ENCODE measurements around the gene CDK18. TPM values are rescaled to one million over a fixed set of nuclear protein-coding genes. Genes with fewer than 3 reads are reported as not detected.

The CDK18 gene
- 0.36 and 0.38 TPM in 2 replicates for polyA plus RNA-seq (2011; rRNA removed)
- polyA minus RNA-seq (2011; rRNA and poly(A)+ RNA removed), result 0.35 and 0.97 TPM in 2 replicates

DNA sequence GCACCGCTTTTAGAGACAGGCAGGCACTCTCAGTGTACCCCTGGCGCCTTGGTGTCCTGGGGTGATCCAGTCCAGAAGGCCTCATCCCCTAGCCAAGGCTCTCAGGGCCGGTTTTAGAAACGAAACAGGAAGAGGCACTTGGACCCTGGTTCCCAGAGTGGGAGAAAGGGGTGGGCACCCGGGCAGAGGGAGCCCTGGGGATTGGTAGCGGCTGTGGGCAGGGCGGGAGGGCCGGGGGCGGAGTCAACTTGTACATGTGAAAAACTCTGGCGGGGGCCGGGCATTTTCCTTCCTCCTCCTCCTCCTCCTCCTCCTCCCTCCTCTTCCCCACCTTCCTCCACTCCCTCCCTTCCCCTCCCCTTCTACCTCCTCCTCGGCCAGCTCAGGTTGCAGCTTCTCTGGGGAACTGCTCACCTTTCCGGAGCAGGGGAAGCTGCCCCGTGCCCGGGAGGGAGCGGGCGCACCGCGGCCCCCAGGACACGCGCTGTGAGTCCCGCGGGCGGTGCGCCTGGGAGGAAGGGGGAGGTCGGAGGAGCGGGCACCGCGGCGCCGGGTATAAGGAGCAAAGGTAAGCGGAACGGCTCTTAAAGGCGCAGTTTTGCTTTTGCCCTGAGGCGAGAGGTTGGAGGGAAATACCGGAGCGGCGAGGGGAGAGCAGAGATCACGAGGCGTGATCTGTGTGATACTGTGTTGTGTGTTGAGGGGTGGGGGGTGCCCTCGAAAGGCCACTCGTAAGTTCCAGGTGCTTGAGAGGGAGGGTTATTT is at the start of gene CDK18:
Gene CDK18, plus strand, starts transcription at position 359 of the 765 bp plus-strand sequence. CDS start 18,499 bp downstream, outside the sequence.
- DNase-seq (ENCODE audit: low read depth, low spot score), result no peak
- ChIA-PET CTCF (interaction anchor here (1.0 kb wide), 2 partner anchors 19 to 151 kb away, joined by 3 read pairs; no protein-coding TSS in a partner anchor), POLR2A (no interaction called here)
- TF ChIP-seq, protein P1, sequence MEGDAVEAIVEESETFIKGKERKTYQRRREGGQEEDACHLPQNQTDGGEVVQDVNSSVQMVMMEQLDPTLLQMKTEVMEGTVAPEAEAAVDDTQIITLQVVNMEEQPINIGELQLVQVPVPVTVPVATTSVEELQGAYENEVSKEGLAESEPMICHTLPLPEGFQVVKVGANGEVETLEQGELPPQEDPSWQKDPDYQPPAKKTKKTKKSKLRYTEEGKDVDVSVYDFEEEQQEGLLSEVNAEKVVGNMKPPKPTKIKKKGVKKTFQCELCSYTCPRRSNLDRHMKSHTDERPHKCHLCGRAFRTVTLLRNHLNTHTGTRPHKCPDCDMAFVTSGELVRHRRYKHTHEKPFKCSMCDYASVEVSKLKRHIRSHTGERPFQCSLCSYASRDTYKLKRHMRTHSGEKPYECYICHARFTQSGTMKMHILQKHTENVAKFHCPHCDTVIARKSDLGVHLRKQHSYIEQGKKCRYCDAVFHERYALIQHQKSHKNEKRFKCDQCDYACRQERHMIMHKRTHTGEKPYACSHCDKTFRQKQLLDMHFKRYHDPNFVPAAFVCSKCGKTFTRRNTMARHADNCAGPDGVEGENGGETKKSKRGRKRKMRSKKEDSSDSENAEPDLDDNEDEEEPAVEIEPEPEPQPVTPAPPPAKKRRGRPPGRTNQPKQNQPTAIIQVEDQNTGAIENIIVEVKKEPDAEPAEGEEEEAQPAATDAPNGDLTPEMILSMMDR (IDR thresholded peaks at IDR 0.05; ENCODE audit: low read depth, low read length), result no peak
- Histone ChIP-seq H3K27me3 (ENCODE audit: control insufficient read depth, insufficient read depth, low read length) (peaks cover 54% of the 10 kb centered on the region), H3K9me3 (ENCODE audit: control insufficient read depth, insufficient read depth, low read length) (no peaks in the 10 kb centered on the region), H3K4me3 (ENCODE audit: low read depth, low read length) (peak within 1 kb of the TSS; percentile 57), H3K27ac (ENCODE audit: low read depth, low read length) (no peak within 1 kb of the TSS)

DNA sequence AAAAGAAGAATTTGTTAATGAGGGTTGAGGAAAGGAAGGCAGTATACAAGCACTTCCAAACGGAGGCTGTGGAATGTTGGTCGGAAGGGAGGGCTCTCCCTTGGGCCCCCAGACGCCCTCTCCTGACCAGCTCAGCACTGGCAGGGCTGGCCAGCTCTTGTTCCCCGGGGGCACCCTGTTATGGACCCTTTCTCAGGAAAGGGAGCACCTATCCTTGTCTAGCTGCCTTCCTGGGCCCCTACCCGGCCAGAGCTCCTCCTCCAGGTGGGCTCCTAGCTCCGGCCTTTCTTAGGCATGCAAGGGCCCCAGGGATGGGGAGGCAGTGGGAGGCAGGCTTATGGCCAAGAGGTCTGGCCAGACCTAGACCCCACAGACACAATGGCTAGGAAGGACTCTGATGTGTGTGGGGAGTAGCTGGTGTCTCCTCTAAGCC is 49.5 kb upstream of the CDK18 start:
- CTCF ChIA-PET, result interaction anchor here (0.8 to 1.0 kb wide), 3 partner anchors 16 to 101 kb away, joined by 3 to 6 read pairs (median 4); no protein-coding TSS in a partner anchor
- TF ChIP-seq, protein P1 (IDR thresholded peaks at IDR 0.05; ENCODE audit: low read depth, low read length), result no peak
- DNase-seq (ENCODE audit: low read depth, low spot score), result no peak
- Histone ChIP-seq H3K27ac (ENCODE audit: low read depth, low read length) (no peak overlapping the region), H3K4me3 (ENCODE audit: low read depth, low read length) (no peak overlapping the region), H3K9me3 (ENCODE audit: control insufficient read depth, insufficient read depth, low read length) (no peaks in the 10 kb centered on the region; the same call in 1 of the 2 replicates), H3K27me3 (ENCODE audit: control insufficient read depth, insufficient read depth, low read length) (peaks cover 72% of the 10 kb centered on the region)
- POLR2A ChIA-PET, result no interaction called here

- H3K4me3 ChIP-seq (ENCODE audit: low read depth, low read length), result no peak within 1 kb of the TSS
- TF ChIP-seq, protein P1 (IDR thresholded peaks at IDR 0.05; ENCODE audit: low read depth, low read length), result no peak
- ChIA-PET POLR2A (no interaction called here), CTCF (interaction anchor here (0.9 to 3.0 kb wide), 2 partner anchors 25 to 102 kb away, joined by 3 to 9 read pairs; no protein-coding TSS in a partner anchor)
- peaks cover 68% of the 10 kb centered on the region for H3K27me3 ChIP-seq (ENCODE audit: control insufficient read depth, insufficient read depth, low read length)
- no peak within 1 kb of the TSS for H3K27ac ChIP-seq (ENCODE audit: low read depth, low read length)
- DNase-seq (ENCODE audit: low read depth, low spot score), result no peak
- no peaks in the 10 kb centered on the region; the same call in 1 of the 2 replicates for H3K9me3 ChIP-seq (ENCODE audit: control insufficient read depth, insufficient read depth, low read length)
These were observed 48.7 kb upstream of the CDK18 start, which contains the start of gene BLACAT1 for GRCh38 chr1:205455581-205456382. BLACAT1 (minus strand) TSS chr1:205456045.

DNA sequence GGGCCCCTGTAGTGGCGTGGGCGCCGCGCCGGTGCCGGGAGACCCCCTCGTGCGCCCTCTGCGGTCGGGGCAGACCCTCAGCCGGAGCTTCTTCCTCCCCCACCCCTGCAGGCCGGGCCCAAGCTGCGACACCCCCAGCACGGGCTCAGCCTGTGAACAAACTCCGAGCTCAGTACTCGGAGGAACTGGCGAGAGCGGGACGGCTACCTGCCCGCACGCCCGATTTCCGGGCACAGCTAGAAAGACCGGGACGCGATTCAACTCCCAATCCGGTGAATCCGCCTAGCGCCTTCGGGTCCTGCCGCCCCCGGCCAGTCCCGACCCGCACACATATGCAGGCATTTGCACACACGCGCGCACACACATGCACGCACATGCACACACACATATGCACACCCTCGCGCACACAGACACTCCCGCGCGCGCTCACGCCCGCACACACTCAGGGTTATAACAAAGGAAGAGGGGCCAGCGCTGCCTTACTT is 48.0 kb upstream of the CDK18 start:
- Histone ChIP-seq H3K27me3 (ENCODE audit: control insufficient read depth, insufficient read depth, low read length) (peaks cover 73% of the 10 kb centered on the region), H3K27ac (ENCODE audit: low read depth, low read length) (no peak overlapping the region), H3K4me3 (ENCODE audit: low read depth, low read length) (no peak overlapping the region), H3K9me3 (ENCODE audit: control insufficient read depth, insufficient read depth, low read length) (no peaks in the 10 kb centered on the region; the same call in 1 of the 2 replicates)
- TF ChIP-seq, protein P1 (IDR thresholded peaks at IDR 0.05; ENCODE audit: low read depth, low read length), result no peak
- POLR2A ChIA-PET, result no interaction called here
- CTCF ChIA-PET, result interaction anchor here (0.9 to 3.0 kb wide), 2 partner anchors 26 to 102 kb away, joined by 3 to 9 read pairs; no protein-coding TSS in a partner anchor
- no peak for DNase-seq (ENCODE audit: low read depth, low spot score)

All from AG04450 (cell line).